ENCODE measurements around the gene SFI1. TPM values are rescaled to one million over a fixed set of nuclear protein-coding genes. Genes with fewer than 3 reads are reported as not detected.
A peak's percentile ranks its signal among the peaks of the same experiment; 100 is the strongest.

SFI1 gene
- total RNA-seq, 1 donor from 2014 or later = 13.6 TPM

DNA sequence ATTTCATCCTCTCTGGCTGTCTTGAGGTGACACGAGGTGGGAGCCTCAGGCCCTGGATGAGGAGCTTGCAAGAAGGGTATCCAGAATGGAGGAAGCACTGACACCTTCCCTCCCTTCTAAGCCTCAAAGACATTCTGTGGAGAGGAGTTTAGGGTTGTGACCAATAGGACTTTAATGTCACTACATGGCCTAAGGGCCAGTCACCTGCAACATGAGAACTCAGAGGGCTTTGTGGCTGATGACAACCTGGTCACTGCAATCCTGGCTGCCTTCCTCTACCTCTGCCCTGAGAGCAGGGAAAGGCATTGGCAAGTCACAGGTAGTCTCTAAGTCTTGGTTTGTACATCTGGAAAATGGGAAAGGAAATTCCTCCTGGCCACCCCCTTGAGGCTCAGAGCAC lies 132.0 kb downstream of the SFI1 start:
- Mint-ChIP-seq H3K4me1 (ENCODE audit: low read depth, unreplicated experiment) (peaks cover 12% of the 10 kb centered on the region), H3K27ac (ENCODE audit: unreplicated experiment) (peak overlapping the region; percentile 48), H3K36me3 (ENCODE audit: low read depth, unreplicated experiment) (no peaks in the 10 kb centered on the region), H3K9me3 (ENCODE audit: unreplicated experiment) (no peaks in the 10 kb centered on the region), H3K4me3 (ENCODE audit: unreplicated experiment) (peak overlapping the region; percentile 27), H3K27me3 (ENCODE audit: low read depth, unreplicated experiment) (no peaks in the 10 kb centered on the region)
- no peak for FAIRE-seq
- no peaks in the 10 kb centered on the region for H3K9me3 ChIP-seq (ENCODE audit: insufficient read depth, low read depth, low read length)
- no peak overlapping the region for H3K4me3 ChIP-seq (ENCODE audit: insufficient read depth, low read depth, low read length)
- no peak overlapping the region for H3K4me2 ChIP-seq (ENCODE audit: low read length)
- no peak for TF ChIP-seq EZH2 (IDR thresholded peaks at IDR 0.05; ENCODE audit: insufficient read depth, low read length)
- TF ChIP-seq, protein P1, sequence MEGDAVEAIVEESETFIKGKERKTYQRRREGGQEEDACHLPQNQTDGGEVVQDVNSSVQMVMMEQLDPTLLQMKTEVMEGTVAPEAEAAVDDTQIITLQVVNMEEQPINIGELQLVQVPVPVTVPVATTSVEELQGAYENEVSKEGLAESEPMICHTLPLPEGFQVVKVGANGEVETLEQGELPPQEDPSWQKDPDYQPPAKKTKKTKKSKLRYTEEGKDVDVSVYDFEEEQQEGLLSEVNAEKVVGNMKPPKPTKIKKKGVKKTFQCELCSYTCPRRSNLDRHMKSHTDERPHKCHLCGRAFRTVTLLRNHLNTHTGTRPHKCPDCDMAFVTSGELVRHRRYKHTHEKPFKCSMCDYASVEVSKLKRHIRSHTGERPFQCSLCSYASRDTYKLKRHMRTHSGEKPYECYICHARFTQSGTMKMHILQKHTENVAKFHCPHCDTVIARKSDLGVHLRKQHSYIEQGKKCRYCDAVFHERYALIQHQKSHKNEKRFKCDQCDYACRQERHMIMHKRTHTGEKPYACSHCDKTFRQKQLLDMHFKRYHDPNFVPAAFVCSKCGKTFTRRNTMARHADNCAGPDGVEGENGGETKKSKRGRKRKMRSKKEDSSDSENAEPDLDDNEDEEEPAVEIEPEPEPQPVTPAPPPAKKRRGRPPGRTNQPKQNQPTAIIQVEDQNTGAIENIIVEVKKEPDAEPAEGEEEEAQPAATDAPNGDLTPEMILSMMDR (IDR thresholded peaks at IDR 0.05; ENCODE audit: insufficient read depth, low read depth, low read length) = no peak
- no peak overlapping the region for H3K27ac ChIP-seq (ENCODE audit: low read depth, low read length)
- H3K27me3 ChIP-seq (ENCODE audit: insufficient read depth, low read length) = no peaks in the 10 kb centered on the region
- peak overlapping the region; percentile 17 for H3K9ac ChIP-seq (ENCODE audit: low read length)
- peaks cover 90% of the 10 kb centered on the region for H3K79me2 ChIP-seq (ENCODE audit: insufficient read depth, low read length)
- DNase-seq (ENCODE audit: low read depth) = no peak
- peaks cover 73% of the 10 kb centered on the region for H4K20me1 ChIP-seq (ENCODE audit: insufficient read depth, low read length)
- H3K36me3 ChIP-seq (ENCODE audit: insufficient read depth, low read length) = no peaks in the 10 kb centered on the region
- peaks cover 27% of the 10 kb centered on the region for H3K4me1 ChIP-seq (ENCODE audit: insufficient read depth, low read length)
- no peak overlapping the region for H2AFZ ChIP-seq (ENCODE audit: low read depth, low read length)

DNA sequence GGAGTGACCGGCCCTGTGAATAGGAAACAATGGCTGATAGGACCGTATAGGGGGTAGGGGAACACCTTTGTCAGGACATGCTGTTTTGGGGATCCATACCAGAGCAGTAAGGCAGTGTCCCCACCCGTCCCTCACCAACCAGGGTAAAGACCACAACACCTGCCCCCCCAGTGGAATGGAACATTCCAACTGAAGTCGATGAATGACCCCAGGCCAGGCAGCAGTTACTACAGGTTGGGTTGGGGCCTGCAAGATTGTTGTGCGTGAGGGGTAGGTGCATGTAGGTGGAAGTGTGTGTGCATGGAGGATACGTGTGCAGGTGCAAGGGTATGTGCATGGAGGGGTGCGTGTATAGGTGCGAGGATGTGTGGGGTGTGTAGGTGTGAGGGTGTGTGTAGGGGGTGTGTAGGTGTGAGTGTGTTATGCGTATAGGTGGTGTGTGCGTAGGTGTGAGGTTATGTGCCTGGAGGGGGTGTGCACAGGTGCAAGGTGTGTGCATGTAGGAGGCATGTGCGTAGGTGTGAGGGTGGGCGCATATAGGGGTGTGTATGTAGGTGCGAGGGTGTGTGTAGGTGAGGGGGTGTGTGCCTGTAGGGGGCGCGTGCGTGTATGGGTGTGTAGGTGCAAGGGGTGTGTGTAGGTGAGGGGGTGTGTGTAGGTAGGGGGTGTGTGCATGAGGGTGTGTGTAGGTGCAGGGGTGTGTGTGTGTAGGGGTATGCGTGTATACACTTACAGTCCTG lies 132.8 kb downstream of the SFI1 start:
- Histone ChIP-seq H3K4me1 (ENCODE audit: insufficient read depth, low read length) (peaks cover 27% of the 10 kb centered on the region), H3K4me3 (ENCODE audit: insufficient read depth, low read depth, low read length) (peak overlapping the region; percentile 78), H3K27ac (ENCODE audit: low read depth, low read length) (no peak overlapping the region), H3K9ac (ENCODE audit: low read length) (peak overlapping the region; percentile 93), H3K9me3 (ENCODE audit: insufficient read depth, low read depth, low read length) (no peaks in the 10 kb centered on the region), H3K79me2 (ENCODE audit: insufficient read depth, low read length) (peaks cover 82% of the 10 kb centered on the region), H3K36me3 (ENCODE audit: insufficient read depth, low read length) (no peaks in the 10 kb centered on the region), H2AFZ (ENCODE audit: low read depth, low read length) (no peak overlapping the region), H4K20me1 (ENCODE audit: insufficient read depth, low read length) (peaks cover 69% of the 10 kb centered on the region), H3K27me3 (ENCODE audit: insufficient read depth, low read length) (no peaks in the 10 kb centered on the region), H3K4me2 (ENCODE audit: low read length) (peak overlapping the region; percentile 98)
- Mint-ChIP-seq H3K36me3 (ENCODE audit: low read depth, unreplicated experiment) (no peaks in the 10 kb centered on the region), H3K27me3 (ENCODE audit: low read depth, unreplicated experiment) (no peaks in the 10 kb centered on the region), H3K27ac (ENCODE audit: unreplicated experiment) (peak overlapping the region; percentile 48), H3K9me3 (ENCODE audit: unreplicated experiment) (no peaks in the 10 kb centered on the region), H3K4me1 (ENCODE audit: low read depth, unreplicated experiment) (peaks cover 12% of the 10 kb centered on the region), H3K4me3 (ENCODE audit: unreplicated experiment) (peak overlapping the region; percentile 36)
- no peak for FAIRE-seq
- no peak for DNase-seq (ENCODE audit: low read depth)
- TF ChIP-seq, protein P1 (IDR thresholded peaks at IDR 0.05; ENCODE audit: insufficient read depth, low read depth, low read length) = no peak
- TF ChIP-seq EZH2 (IDR thresholded peaks at IDR 0.05; ENCODE audit: insufficient read depth, low read length) = no peak

DNA sequence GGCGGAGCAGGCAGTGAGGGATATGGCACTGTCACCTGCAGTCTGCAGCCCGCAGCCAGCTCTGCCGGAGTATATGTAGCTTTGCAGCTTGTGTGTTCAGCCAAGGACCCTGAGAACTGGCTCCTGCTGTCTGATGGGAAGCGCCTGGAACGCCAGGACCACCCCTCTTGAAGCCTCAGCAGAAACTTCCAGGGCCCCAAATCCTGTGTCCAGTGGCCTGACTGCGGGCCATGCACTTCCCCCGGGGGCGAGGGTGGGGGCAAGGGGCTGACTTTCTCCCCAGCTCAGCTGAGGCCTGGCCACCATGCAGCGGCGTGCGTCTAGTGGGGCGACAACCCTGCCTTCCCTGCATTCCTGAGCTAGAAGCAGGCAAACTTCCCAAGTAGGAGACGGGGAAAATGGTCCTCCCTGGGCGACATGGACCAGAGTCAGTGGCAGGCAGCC lies 133.4 kb downstream of the SFI1 start:
- Histone ChIP-seq H3K4me1 (ENCODE audit: insufficient read depth, low read length) (peaks cover 27% of the 10 kb centered on the region), H2AFZ (ENCODE audit: low read depth, low read length) (peak overlapping the region; percentile 73), H3K4me2 (ENCODE audit: low read length) (peak overlapping the region; percentile 98), H3K79me2 (ENCODE audit: insufficient read depth, low read length) (peaks cover 76% of the 10 kb centered on the region), H3K36me3 (ENCODE audit: insufficient read depth, low read length) (no peaks in the 10 kb centered on the region), H3K9me3 (ENCODE audit: insufficient read depth, low read depth, low read length) (no peaks in the 10 kb centered on the region), H3K9ac (ENCODE audit: low read length) (peak overlapping the region; percentile 93), H4K20me1 (ENCODE audit: insufficient read depth, low read length) (peaks cover 66% of the 10 kb centered on the region), H3K4me3 (ENCODE audit: insufficient read depth, low read depth, low read length) (peak overlapping the region; percentile 78), H3K27me3 (ENCODE audit: insufficient read depth, low read length) (no peaks in the 10 kb centered on the region), H3K27ac (ENCODE audit: low read depth, low read length) (peak overlapping the region; percentile 83)
- no peak overlapping the region for H3K27ac Mint-ChIP-seq (ENCODE audit: unreplicated experiment)
- FAIRE-seq = no peak
- no peaks in the 10 kb centered on the region for H3K27me3 Mint-ChIP-seq (ENCODE audit: low read depth, unreplicated experiment)
- TF ChIP-seq, protein P1 (IDR thresholded peaks at IDR 0.05; ENCODE audit: insufficient read depth, low read depth, low read length) = no peak
- TF ChIP-seq EZH2 (IDR thresholded peaks at IDR 0.05; ENCODE audit: insufficient read depth, low read length) = no peak
- peaks cover 8% of the 10 kb centered on the region for H3K4me1 Mint-ChIP-seq (ENCODE audit: low read depth, unreplicated experiment)
- no peaks in the 10 kb centered on the region for H3K9me3 Mint-ChIP-seq (ENCODE audit: unreplicated experiment)
- DNase-seq (ENCODE audit: low read depth) = no peak
- H3K36me3 Mint-ChIP-seq (ENCODE audit: low read depth, unreplicated experiment) = no peaks in the 10 kb centered on the region
- peak overlapping the region; percentile 78 for H3K4me3 Mint-ChIP-seq (ENCODE audit: unreplicated experiment)
